Vagina (tissue), 2 donors: ENCODE results near the gene TNFSF9. TPM values are rescaled to one million over a fixed set of nuclear protein-coding genes. Genes with fewer than 3 reads are reported as not detected.

Experiments used
- DNase-seq, 2 donors: peaks; one replicate each; pipeline ENCODE4 v3.0.0-alpha.2; 2017; ENCODE audit errors: extremely low spot score in 2 of 2
- H3K27ac ChIP-seq: fragments of 200-600 bp; sonication (generic); one replicate; pipeline ENCODE4 v1.5.1; 2019
- H3K27me3 ChIP-seq: fragments of 200-600 bp; sonication (generic); one replicate; pipeline ENCODE4 v1.5.1; 2019
- H3K36me3 ChIP-seq, 2 donors: fragments of 200-600 bp; sonication (generic); one replicate each; pipeline ENCODE4 v1.5.1; 2017 to 2019
- H3K4me1 ChIP-seq: fragments of 200-600 bp; sonication (generic); one replicate; pipeline ENCODE4 v1.5.1; 2019
- H3K4me3 ChIP-seq, 2 donors: fragments of 200-600 bp; sonication (generic); 1 replicate in 1 of 2; 2 replicates in 1 of 2; pipeline ENCODE4 v1.5.1; 2016 to 2019
- H3K9me3 ChIP-seq: fragments of 200-600 bp; sonication (generic); one replicate; pipeline ENCODE4 v1.5.1; 2019
- POLR2A ChIP-seq, 2 donors: fragments of 450-650 bp; IDR thresholded peaks; one replicate each; pipeline ENCODE4 v1.6.1; 2017; ENCODE audit warnings: antibody characterized with exemption in 2 of 2, mild to moderate bottlenecking in 2 of 2, moderate library complexity in 2 of 2
- POLR2AphosphoS5 ChIP-seq, 2 donors: sonication (generic); formaldehyde crosslinking; IDR thresholded peaks; one replicate each; pipeline ENCODE4 v1.9.0; 2017; ENCODE audit warnings: antibody characterized with exemption in 2 of 2, mild to moderate bottlenecking in 2 of 2, low read depth in 1 of 2; ENCODE audit not compliant: insufficient read depth in 1 of 2
- intact Hi-C: fragments of 100-400 bp; cut with DNase I; formaldehyde crosslinking; loops from one replicate; pipeline ENCODE4 v1.15.1; 2023
- total RNA-seq: library from RNA; depleted of rRNA; stranded (reverse); fragments of >200 nt; gene quantifications from one replicate; pipeline ENCODE4 v1.2.3, GENCODE V29; 2016
- TF ChIP-seq, protein P1 (sequence below), 3 experiments: fragments of 450-650 bp in 2 of 3; fragments of 200-600 bp in 1 of 3; sonication (generic) in 1 of 3; IDR thresholded peaks; one replicate each; pipeline ENCODE4 v1.5.1; 2017 to 2019; ENCODE audit warnings: antibody characterized with exemption in 3 of 3, mild to moderate bottlenecking in 2 of 3, moderate library complexity in 2 of 3

The TNFSF9 gene
- total RNA-seq, 1 donor from 2014 or later = 7.9 TPM

DNA sequence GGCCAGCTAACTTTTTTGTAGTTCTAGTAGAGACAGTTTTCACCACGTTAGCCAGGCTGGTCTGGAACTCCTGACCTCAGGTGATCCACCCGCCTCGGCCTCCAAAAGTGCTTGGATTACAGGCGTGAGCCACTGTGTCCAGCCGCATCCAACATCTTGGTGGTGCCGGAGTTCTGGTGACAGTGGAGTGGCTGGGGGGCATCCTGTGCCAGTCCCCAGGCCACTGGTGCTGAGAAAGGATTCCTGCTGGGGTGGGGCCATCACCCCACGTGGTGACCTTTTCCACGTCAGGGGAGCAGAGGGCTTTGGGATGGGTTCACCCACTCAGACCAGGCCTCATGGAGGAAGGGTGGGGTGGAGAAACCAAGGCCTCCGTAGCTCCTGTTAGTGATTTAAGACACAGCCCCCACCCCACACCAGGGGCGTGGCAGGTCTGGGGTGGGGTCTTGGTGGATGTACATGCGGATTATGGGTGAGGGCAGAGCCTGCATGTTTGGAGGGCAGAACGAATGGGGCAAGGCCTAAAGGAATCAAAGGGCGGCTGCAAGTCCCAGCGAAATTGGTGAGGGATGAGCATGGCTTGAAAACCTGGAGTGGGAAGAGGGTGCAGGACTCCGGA, 15.8 kb upstream of the TNFSF9 start:
- DNase-seq = no peak
- TF ChIP-seq, protein P1, sequence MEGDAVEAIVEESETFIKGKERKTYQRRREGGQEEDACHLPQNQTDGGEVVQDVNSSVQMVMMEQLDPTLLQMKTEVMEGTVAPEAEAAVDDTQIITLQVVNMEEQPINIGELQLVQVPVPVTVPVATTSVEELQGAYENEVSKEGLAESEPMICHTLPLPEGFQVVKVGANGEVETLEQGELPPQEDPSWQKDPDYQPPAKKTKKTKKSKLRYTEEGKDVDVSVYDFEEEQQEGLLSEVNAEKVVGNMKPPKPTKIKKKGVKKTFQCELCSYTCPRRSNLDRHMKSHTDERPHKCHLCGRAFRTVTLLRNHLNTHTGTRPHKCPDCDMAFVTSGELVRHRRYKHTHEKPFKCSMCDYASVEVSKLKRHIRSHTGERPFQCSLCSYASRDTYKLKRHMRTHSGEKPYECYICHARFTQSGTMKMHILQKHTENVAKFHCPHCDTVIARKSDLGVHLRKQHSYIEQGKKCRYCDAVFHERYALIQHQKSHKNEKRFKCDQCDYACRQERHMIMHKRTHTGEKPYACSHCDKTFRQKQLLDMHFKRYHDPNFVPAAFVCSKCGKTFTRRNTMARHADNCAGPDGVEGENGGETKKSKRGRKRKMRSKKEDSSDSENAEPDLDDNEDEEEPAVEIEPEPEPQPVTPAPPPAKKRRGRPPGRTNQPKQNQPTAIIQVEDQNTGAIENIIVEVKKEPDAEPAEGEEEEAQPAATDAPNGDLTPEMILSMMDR (IDR thresholded peaks at IDR 0.05) = no peak
- TF ChIP-seq POLR2A (IDR thresholded peaks at IDR 0.05) (no peak), POLR2AphosphoS5 (IDR thresholded peaks at IDR 0.05; ENCODE audit: insufficient read depth in 1 of 2, low read depth in 1 of 2) (no peak)
- Histone ChIP-seq H3K36me3 (no peaks in the 10 kb centered on the region), H3K4me1 (no peaks in the 10 kb centered on the region), H3K27me3 (no peaks in the 10 kb centered on the region), H3K4me3 (no peak overlapping the region), H3K27ac (no peak overlapping the region), H3K9me3 (no peaks in the 10 kb centered on the region)
- intact Hi-C loops = no loop called here

DNA sequence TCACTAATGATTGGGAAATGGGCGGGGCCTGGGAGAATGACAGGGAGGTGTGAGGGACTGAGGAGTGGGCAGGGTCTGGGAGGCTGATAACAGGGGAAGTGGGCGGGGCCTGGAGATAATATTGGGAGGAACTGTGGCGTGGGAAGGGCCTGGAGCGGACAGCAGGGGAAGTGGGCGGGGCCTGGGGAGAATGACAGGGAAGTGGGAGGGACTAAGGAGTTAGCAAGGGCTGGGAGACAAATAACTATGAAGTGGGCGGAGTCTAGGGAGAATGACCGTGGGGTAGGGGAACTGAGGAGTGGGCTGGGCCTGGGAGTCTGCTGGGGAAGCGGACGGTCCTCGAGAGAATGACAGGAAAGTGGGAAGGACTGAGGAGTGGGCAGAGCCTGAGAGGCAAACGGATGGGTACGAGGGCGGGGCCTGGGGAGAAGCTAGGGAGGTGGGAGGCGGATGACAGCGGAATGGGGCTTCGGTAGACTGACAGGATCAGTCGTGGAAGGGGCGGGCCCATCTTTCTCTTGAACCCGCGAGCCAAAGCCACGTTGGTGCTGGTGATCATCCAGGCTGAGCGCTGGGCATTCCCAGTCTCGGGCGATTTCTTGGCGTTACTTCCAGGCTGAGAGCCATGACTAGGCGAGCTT, 14.7 kb upstream of the TNFSF9 start:
- no peaks in the 10 kb centered on the region for H3K27me3 ChIP-seq
- no peaks in the 10 kb centered on the region for H3K36me3 ChIP-seq
- H3K4me1 ChIP-seq = no peaks in the 10 kb centered on the region
- H3K9me3 ChIP-seq = no peaks in the 10 kb centered on the region
- no peak for DNase-seq
- TF ChIP-seq POLR2A (IDR thresholded peaks at IDR 0.05) = no peak
- peak in 1 of 2 donors; percentile 35 for TF ChIP-seq POLR2AphosphoS5 (IDR thresholded peaks at IDR 0.05; ENCODE audit: insufficient read depth in 1 of 2, low read depth in 1 of 2)
- TF ChIP-seq, protein P1 (IDR thresholded peaks at IDR 0.05) = no peak
- intact Hi-C loops = loop anchor here (2.0 kb wide), 1 partner anchor 113 kb away; no protein-coding TSS in a partner anchor
- peak overlapping the region; percentile 72 for H3K27ac ChIP-seq
- H3K4me3 ChIP-seq = peak overlapping the region; percentile 68 to 77

DNA sequence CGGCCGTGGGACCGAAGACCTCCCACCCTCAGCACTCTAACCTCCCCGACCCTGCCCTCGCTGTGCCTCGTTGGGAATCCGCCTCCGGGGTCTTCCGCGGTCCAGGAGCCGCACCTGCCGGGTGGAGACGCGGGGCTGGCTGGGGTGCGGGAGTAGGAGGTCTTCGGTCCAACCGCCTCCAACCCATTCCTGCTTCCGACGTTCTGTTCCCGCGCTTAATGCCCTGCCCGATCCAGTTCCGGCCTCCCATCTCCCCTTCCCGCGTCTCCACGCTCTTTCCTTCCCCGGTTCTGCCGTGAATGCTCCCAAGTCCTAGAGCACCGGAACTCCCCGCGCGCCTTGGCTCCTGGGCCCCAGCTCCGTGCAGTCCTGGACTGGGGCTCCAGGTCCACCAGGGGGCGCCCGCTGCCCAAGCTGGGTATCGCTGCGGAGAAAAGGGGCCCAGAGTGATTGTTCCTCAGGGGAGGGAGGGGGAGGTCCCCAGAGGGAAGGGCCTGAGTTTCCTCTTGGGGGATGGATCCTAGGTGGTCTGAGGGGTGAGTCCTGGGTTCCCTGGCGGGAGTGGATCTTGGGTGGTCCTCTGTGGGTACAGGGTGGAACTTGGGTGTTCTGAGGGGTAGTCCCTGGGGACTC, 14.1 kb upstream of the TNFSF9 start:
- Histone ChIP-seq H3K4me1 (no peaks in the 10 kb centered on the region), H3K27ac (peak overlapping the region; percentile 72), H3K27me3 (no peaks in the 10 kb centered on the region), H3K9me3 (no peaks in the 10 kb centered on the region), H3K4me3 (peak overlapping the region; percentile 68 to 77), H3K36me3 (no peaks in the 10 kb centered on the region)
- TF ChIP-seq POLR2A (IDR thresholded peaks at IDR 0.05) = no peak
- peak; percentile 24 to 73 for TF ChIP-seq POLR2AphosphoS5 (IDR thresholded peaks at IDR 0.05; ENCODE audit: insufficient read depth in 1 of 2, low read depth in 1 of 2)
- TF ChIP-seq, protein P1 (IDR thresholded peaks at IDR 0.05) = peak; percentile 74 to 97 (median 96)
- intact Hi-C loops = loop anchor here (2.0 kb wide), 1 partner anchor 112 kb away; no protein-coding TSS in a partner anchor
- DNase-seq = no peak

DNA sequence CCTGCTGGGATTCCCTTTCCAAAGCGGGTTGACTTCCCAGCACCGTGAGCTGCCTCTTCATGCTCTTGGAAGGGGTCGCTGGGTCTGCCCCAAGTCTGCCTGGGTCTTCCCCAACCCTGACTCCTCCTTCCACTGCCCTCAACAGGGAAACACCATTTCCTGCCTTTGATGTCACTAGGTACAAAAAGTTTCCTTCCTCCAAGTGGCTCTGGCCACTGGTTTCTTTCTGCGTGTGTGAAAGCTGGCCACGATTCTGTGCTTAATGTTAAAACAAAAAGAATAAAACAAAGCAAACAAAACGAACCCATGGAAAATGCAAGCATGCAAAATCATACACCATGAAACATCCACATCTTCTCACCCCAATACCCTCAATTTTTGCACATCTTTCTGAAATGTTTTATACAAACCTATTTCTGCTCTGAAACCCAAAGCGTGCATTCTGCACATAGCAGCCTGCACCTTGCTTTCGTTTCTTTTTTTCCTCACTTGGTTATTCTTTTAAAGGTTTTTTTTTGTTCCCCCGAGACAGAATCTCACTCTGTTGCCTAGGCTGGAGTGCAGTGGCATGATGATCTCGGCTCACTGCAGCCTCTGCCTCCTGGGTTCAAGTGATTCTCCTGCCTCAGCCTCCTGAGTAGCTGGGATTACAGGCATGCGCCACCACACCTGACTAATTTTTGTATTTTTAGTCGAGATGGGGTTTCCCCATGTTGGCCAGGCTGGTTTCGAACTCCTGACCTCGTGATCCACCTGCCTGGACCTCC, 12.5 kb upstream of the TNFSF9 start:
- no peaks in the 10 kb centered on the region for H3K9me3 ChIP-seq
- no peak for DNase-seq
- no peaks in the 10 kb centered on the region for H3K4me1 ChIP-seq
- intact Hi-C loops = no loop called here
- TF ChIP-seq POLR2AphosphoS5 (IDR thresholded peaks at IDR 0.05; ENCODE audit: insufficient read depth in 1 of 2, low read depth in 1 of 2) (no peak), POLR2A (IDR thresholded peaks at IDR 0.05) (no peak)
- TF ChIP-seq, protein P1 (IDR thresholded peaks at IDR 0.05) = no peak
- no peak overlapping the region for H3K27ac ChIP-seq
- no peak overlapping the region for H3K4me3 ChIP-seq
- H3K36me3 ChIP-seq = no peaks in the 10 kb centered on the region
- H3K27me3 ChIP-seq = no peaks in the 10 kb centered on the region
